Peyer's patch (tissue), 4 donors: ENCODE results near the gene ERO1B.

Experiments
- CTCF ChIP-seq, 6 experiments: fragments of 450-650 bp in 4 of 6; fragments of 200-600 bp in 2 of 6; sonication (generic) in 1 of 6; IDR thresholded peaks; one replicate each; pipeline ENCODE4 v1.5.1; 2017 to 2019; ENCODE audit warnings: antibody characterized with exemption in 6 of 6, mild to moderate bottlenecking in 3 of 6, moderate library complexity in 1 of 6
- POLR2A ChIP-seq, 2 donors: fragments of 450-650 bp; IDR thresholded peaks; one replicate each; pipeline ENCODE4 v1.5.1; 2017; ENCODE audit warnings: antibody characterized with exemption in 2 of 2, mild to moderate bottlenecking in 2 of 2, moderate library complexity in 2 of 2

GRCh38 chr1:236301080-236301957 is 19.6 kb upstream of the ERO1B start:
- TF ChIP-seq POLR2A (IDR thresholded peaks at IDR 0.05) (no peak), CTCF (IDR thresholded peaks at IDR 0.05) (no peak)
